SK-N-SH (cell line): ENCODE measurements around the gene LRRC45.

Source experiments
- EP300 ChIP-seq, 2 experiments: IDR thresholded peaks; 2 replicates each; pipeline versions ENCODE4 v1.4.0 to v1.6.1; 2012; ENCODE audit warnings: borderline replicate concordance in 1 of 2, low read depth in 1 of 2, low read length in 1 of 2
- GATA2 ChIP-seq: sonication (generic); formaldehyde crosslinking; IDR thresholded peaks from 2 replicates; pipeline ENCODE4 v1.5.0; 2020; ENCODE audit warnings: mild to moderate bottlenecking, missing genetic modification reagents
- JUND ChIP-seq: IDR thresholded peaks from 2 replicates; pipeline ENCODE4 v1.4.0; 2012
- MXI1 ChIP-seq: IDR thresholded peaks from 2 replicates; pipeline ENCODE4 v1.6.1; 2012; ENCODE audit warnings: mild to moderate bottlenecking, low read depth, low read length, improper control_type of control experiment
- POLR2AphosphoS5 ChIP-seq: IDR thresholded peaks from 2 replicates; pipeline ENCODE4 v1.6.1; 2012; ENCODE audit warnings: low read depth, low read length
- RAD21 ChIP-seq: IDR thresholded peaks from 2 replicates; pipeline ENCODE4 v1.6.1; 2012; ENCODE audit warnings: mild to moderate bottlenecking, low read length
- RXRA ChIP-seq: IDR thresholded peaks from 2 replicates; pipeline ENCODE4 v1.4.0; 2012; ENCODE audit warnings: low read depth, mild to moderate bottlenecking, borderline replicate concordance
- YY1 ChIP-seq: IDR thresholded peaks from 2 replicates; pipeline ENCODE4 v1.4.0; 2012; ENCODE audit warnings: low read depth, mild to moderate bottlenecking
- TF ChIP-seq, protein P1 (sequence below): fragments of 200-600 bp; sonication (generic); IDR thresholded peaks from 2 replicates; pipeline ENCODE4 v1.6.1; 2017; ENCODE audit warnings: antibody characterized with exemption, mild to moderate bottlenecking, moderate library complexity
- TF ChIP-seq, protein P2 (sequence below): IDR thresholded peaks from 2 replicates; pipeline ENCODE4 v1.4.0; 2012; ENCODE audit warnings: low read depth, borderline replicate concordance
- TF ChIP-seq, protein P3 (sequence below): IDR thresholded peaks from 2 replicates; pipeline ENCODE4; 2012

DNA sequence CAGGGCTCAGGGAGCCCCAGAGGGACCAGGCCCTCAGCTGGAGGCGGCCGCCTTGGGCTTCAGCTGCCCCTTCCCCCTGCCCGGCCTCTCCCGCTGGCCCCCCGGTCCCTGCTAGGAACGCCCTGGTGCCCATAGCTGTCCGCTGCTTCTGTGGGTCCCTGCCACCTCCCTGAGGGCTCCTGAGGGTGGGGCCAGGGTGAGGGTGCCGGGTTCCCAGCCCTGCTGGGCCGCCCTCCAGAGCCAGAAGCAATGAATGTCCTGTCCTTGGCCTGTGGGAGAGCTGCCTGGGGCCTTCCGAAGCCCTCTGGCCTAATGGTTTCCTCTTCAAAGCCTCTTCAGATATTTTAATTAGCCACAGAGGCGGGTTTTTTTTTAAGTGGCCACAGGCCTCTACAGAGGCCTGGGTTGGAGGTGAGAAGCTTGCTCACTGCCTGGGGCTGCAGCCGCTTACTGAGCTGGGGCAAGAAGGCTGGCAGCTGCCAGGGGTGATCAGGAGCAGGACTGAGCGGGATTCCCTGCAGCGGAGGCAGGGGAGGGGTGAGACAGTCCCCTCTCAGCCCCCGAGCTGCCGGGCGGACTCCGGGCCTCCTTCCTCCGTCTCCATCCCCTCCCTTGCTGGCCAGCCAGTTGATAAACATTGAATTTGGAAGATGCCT lies 10.3 kb upstream of the LRRC45 start:
- TF ChIP-seq, protein P1, sequence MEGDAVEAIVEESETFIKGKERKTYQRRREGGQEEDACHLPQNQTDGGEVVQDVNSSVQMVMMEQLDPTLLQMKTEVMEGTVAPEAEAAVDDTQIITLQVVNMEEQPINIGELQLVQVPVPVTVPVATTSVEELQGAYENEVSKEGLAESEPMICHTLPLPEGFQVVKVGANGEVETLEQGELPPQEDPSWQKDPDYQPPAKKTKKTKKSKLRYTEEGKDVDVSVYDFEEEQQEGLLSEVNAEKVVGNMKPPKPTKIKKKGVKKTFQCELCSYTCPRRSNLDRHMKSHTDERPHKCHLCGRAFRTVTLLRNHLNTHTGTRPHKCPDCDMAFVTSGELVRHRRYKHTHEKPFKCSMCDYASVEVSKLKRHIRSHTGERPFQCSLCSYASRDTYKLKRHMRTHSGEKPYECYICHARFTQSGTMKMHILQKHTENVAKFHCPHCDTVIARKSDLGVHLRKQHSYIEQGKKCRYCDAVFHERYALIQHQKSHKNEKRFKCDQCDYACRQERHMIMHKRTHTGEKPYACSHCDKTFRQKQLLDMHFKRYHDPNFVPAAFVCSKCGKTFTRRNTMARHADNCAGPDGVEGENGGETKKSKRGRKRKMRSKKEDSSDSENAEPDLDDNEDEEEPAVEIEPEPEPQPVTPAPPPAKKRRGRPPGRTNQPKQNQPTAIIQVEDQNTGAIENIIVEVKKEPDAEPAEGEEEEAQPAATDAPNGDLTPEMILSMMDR = no peak
- no peak for TF ChIP-seq POLR2AphosphoS5
- TF ChIP-seq, protein P2, sequence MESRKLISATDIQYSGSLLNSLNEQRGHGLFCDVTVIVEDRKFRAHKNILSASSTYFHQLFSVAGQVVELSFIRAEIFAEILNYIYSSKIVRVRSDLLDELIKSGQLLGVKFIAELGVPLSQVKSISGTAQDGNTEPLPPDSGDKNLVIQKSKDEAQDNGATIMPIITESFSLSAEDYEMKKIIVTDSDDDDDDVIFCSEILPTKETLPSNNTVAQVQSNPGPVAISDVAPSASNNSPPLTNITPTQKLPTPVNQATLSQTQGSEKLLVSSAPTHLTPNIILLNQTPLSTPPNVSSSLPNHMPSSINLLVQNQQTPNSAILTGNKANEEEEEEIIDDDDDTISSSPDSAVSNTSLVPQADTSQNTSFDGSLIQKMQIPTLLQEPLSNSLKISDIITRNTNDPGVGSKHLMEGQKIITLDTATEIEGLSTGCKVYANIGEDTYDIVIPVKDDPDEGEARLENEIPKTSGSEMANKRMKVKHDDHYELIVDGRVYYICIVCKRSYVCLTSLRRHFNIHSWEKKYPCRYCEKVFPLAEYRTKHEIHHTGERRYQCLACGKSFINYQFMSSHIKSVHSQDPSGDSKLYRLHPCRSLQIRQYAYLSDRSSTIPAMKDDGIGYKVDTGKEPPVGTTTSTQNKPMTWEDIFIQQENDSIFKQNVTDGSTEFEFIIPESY = no peak
- TF ChIP-seq JUND = no peak
- TF ChIP-seq GATA2 (CRISPR knock-in tag) = no peak
- TF ChIP-seq, protein P3, sequence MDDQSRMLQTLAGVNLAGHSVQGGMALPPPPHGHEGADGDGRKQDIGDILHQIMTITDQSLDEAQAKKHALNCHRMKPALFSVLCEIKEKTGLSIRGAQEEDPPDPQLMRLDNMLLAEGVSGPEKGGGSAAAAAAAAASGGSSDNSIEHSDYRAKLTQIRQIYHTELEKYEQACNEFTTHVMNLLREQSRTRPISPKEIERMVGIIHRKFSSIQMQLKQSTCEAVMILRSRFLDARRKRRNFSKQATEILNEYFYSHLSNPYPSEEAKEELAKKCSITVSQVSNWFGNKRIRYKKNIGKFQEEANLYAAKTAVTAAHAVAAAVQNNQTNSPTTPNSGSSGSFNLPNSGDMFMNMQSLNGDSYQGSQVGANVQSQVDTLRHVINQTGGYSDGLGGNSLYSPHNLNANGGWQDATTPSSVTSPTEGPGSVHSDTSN = no peak
- TF ChIP-seq RAD21 = no peak
- no peak for TF ChIP-seq MXI1
- TF ChIP-seq YY1 = no peak
- TF ChIP-seq RXRA = no peak
- TF ChIP-seq EP300 (IDR thresholded peaks at IDR 0.05; ENCODE audit: borderline replicate concordance in 1 of 2, low read depth in 1 of 2, low read length in 1 of 2) = no peak
